OCI-LY3 (cell line): ENCODE measurements around the gene FZD10.

Experiments
- H2AFZ ChIP-seq: fragments of 200-600, 300-600 bp; shearing (Covaris generic); 2 replicates; pipeline ENCODE4 v1.6.0; 2014; ENCODE audit warnings: antibody characterized with exemption, low read depth, low read length
- H3K27ac ChIP-seq: fragments of 200-600, 300-600 bp; sonication (generic); 2 replicates; pipeline ENCODE4 v1.5.1; 2014; ENCODE audit warnings: mild to moderate bottlenecking, low read length, moderate library complexity, mixed read lengths
- H3K27me3 ChIP-seq: fragments of 200-600, 300-600 bp; sonication (generic); 2 replicates; pipeline ENCODE4 v1.6.1; 2014; ENCODE audit warnings: low read depth, low read length, mixed read lengths
- H3K36me3 ChIP-seq: fragments of 200-600, 300-600 bp; sonication (generic); replicated peaks from 2 replicates; pipeline ENCODE3; 2014; ENCODE audit warnings: low read depth, low read length, mixed read lengths
- H3K4me1 ChIP-seq: fragments of 300-600, 200-600 bp; sonication (generic); 2 replicates; pipeline ENCODE4 v1.6.1; 2014; ENCODE audit warnings: low read length, mixed read lengths
- H3K4me2 ChIP-seq: fragments of 200-600, 300-600 bp; sonication (generic); 2 replicates; pipeline ENCODE4 v1.6.1; 2014; ENCODE audit warnings: low read length, mixed read lengths
- H3K4me3 ChIP-seq: fragments of 300-600, 200-600 bp; sonication (generic); 2 replicates; pipeline ENCODE4 v1.5.1; 2014; ENCODE audit warnings: antibody characterized with exemption, mild to moderate bottlenecking, low read length, moderate library complexity
- H3K79me2 ChIP-seq: fragments of 300-600, 200-600 bp; shearing (Covaris generic); 2 replicates; pipeline ENCODE4 v1.6.1; 2014; ENCODE audit warnings: mild to moderate bottlenecking, low read length, mixed read lengths
- H3K9ac ChIP-seq: fragments of 300-600, 200-600 bp; shearing (Covaris generic); 2 replicates; pipeline ENCODE4 v1.6.0; 2014; ENCODE audit warnings: mild to moderate bottlenecking, low read length, moderate library complexity
- H3K9me3 ChIP-seq: fragments of 200-600, 300-600 bp; shearing (Covaris generic); 2 replicates; pipeline ENCODE4 v1.6.1; 2014; ENCODE audit warnings: low read length, mixed read lengths; ENCODE audit not compliant: insufficient read depth
- H4K20me1 ChIP-seq: fragments of 200-600, 300-600 bp; sonication (generic); 2 replicates; pipeline ENCODE4 v1.6.1; 2016; ENCODE audit warnings: low read length, mixed read lengths; ENCODE audit not compliant: insufficient read depth
- CTCF ChIP-seq: fragments of 200-600, 300-600 bp; sonication (generic); IDR thresholded peaks from 2 replicates; pipeline ENCODE4 v1.5.1; 2014; ENCODE audit warnings: antibody characterized with exemption, low read length, low read depth
- EZH2phosphoT487 ChIP-seq: fragments of 200-600 bp; shearing (Covaris generic); IDR thresholded peaks from 2 replicates; pipeline ENCODE4 v1.6.1; 2018; ENCODE audit warnings: antibody characterized with exemption, mixed run types, low read depth

Gene FZD10

DNA sequence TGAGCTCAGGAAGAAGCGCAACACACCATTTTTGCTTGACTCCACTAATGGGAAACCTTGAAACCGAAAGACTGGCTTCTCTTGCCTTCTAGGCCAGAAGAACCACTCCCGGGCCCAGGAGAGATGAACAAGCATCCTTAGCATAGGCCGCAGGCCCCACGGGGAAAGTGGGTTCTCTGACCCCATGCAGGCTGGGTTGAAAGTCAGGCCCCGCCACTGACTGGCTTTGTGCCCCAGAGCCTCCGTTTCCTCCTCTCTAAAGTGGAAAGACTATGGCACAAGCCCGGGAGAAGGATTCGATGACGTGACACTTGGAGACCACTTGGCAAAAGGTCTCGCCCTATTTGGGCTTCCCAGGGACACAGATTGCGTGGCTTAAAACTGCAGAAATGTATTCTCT, 9.9 kb upstream of the FZD10 start:
- H2AFZ ChIP-seq: no peak overlapping the region
- H3K36me3 ChIP-seq: no peaks in the 10 kb centered on the region
- H3K9ac ChIP-seq: no peak overlapping the region
- H3K27me3 ChIP-seq: no peaks in the 10 kb centered on the region
- no peak overlapping the region for H3K4me2 ChIP-seq
- no peaks in the 10 kb centered on the region for H3K79me2 ChIP-seq
- no peak overlapping the region for H3K27ac ChIP-seq
- H3K4me1 ChIP-seq: no peaks in the 10 kb centered on the region
- H4K20me1 ChIP-seq: no peaks in the 10 kb centered on the region
- H3K4me3 ChIP-seq: no peak overlapping the region
- TF ChIP-seq CTCF: no peak
- no peak for TF ChIP-seq EZH2phosphoT487
- H3K9me3 ChIP-seq: no peaks in the 10 kb centered on the region

- no peaks in the 10 kb centered on the region for H3K36me3 ChIP-seq
- TF ChIP-seq EZH2phosphoT487 (no peak), CTCF (no peak)
- H3K9ac ChIP-seq: no peak overlapping the region
- no peak overlapping the region for H3K4me2 ChIP-seq
- no peaks in the 10 kb centered on the region for H3K4me1 ChIP-seq
- H2AFZ ChIP-seq: no peak overlapping the region
- no peaks in the 10 kb centered on the region for H4K20me1 ChIP-seq
- no peaks in the 10 kb centered on the region for H3K27me3 ChIP-seq
- H3K9me3 ChIP-seq: no peaks in the 10 kb centered on the region
- H3K27ac ChIP-seq: no peak overlapping the region
- H3K79me2 ChIP-seq: no peaks in the 10 kb centered on the region
- no peak overlapping the region for H3K4me3 ChIP-seq
These were observed 8.5 kb upstream of the FZD10 start for GRCh38 chr12:130153803-130154202.

- Histone ChIP-seq H3K27me3 (no peaks in the 10 kb centered on the region), H3K4me1 (no peaks in the 10 kb centered on the region), H3K4me3 (no peak overlapping the region), H3K36me3 (no peaks in the 10 kb centered on the region), H4K20me1 (no peaks in the 10 kb centered on the region), H3K4me2 (no peak overlapping the region), H3K79me2 (no peaks in the 10 kb centered on the region), H3K27ac (no peak overlapping the region), H2AFZ (no peak overlapping the region), H3K9ac (no peak overlapping the region), H3K9me3 (no peaks in the 10 kb centered on the region)
- TF ChIP-seq CTCF: no peak
- no peak for TF ChIP-seq EZH2phosphoT487
These were observed 7.8 kb upstream of the FZD10 start for GRCh38 chr12:130154276-130155070.

DNA sequence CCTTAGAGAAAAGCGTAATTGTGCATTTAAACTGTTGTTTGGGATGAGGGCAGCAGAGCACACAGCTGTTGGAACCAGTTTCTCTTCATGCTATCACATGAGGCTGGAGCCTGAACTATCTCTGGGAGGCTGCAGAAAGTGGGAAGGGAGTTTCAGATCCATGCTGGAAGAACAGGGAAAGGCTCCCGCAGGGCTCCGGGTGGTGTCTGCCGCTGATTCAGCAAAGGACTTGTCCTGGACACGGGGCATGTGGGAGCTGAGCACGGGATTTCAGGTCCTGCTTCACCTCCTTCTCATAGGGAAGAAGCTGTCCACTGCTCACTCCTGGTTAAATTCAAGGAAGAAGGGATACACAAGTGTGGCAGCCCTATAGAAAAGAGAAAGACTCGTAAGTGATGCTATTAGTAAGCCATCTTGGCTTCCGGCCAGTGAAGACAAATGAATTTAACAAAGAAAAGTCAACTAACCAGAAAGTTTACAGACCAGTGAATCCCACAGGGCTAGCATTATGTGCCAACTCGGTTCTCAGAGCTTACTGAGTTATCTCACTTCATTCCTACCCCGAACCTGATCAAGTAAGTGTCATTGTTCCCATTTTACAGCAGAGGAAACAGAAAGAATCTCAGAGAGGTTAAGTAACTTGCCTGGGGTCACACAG, 6.7 kb upstream of the FZD10 start:
- Histone ChIP-seq H2AFZ (no peak overlapping the region), H3K4me2 (no peak overlapping the region), H3K27me3 (no peaks in the 10 kb centered on the region), H3K27ac (no peak overlapping the region), H3K9me3 (no peaks in the 10 kb centered on the region), H4K20me1 (no peaks in the 10 kb centered on the region), H3K9ac (no peak overlapping the region), H3K36me3 (no peaks in the 10 kb centered on the region), H3K4me3 (no peak overlapping the region), H3K4me1 (no peaks in the 10 kb centered on the region), H3K79me2 (no peaks in the 10 kb centered on the region)
- TF ChIP-seq CTCF (no peak), EZH2phosphoT487 (no peak)
